Cardiac septum (tissue), 1 donor: ENCODE measurements around the gene FRAS1. TPM values are rescaled to one million over a fixed set of nuclear protein-coding genes. Genes with fewer than 3 reads are reported as not detected.
"Not testable (repeated sequence)": the region's sequence is repeated elsewhere in the genome, so short reads cannot be mapped to it uniquely, and the experiment has no call there.

ENCODE experiments used
- DNase-seq: peaks from one replicate; pipeline ENCODE4 v3.0.0-alpha.2; 2020; ENCODE audit warnings: low spot score
- intact Hi-C: fragments of 100-400 bp; cut with DNase I; formaldehyde crosslinking; loops from one replicate; pipeline ENCODE4 v1.14.0; 2022
- total RNA-seq: library from RNA; stranded (reverse); fragmentation: NEBNext Ultra II Directional; extraction: Animal tissue kit (Norgen Biotek cat#: 25700); gene quantifications from one replicate; pipeline ENCODE4 v1.2.1, GENCODE V29; 2021
- donor health status: DM: no; HTN: no; CAD: no.

Gene FRAS1
- total RNA-seq, 1 donor from 2014 or later, result 4.2 TPM

DNA sequence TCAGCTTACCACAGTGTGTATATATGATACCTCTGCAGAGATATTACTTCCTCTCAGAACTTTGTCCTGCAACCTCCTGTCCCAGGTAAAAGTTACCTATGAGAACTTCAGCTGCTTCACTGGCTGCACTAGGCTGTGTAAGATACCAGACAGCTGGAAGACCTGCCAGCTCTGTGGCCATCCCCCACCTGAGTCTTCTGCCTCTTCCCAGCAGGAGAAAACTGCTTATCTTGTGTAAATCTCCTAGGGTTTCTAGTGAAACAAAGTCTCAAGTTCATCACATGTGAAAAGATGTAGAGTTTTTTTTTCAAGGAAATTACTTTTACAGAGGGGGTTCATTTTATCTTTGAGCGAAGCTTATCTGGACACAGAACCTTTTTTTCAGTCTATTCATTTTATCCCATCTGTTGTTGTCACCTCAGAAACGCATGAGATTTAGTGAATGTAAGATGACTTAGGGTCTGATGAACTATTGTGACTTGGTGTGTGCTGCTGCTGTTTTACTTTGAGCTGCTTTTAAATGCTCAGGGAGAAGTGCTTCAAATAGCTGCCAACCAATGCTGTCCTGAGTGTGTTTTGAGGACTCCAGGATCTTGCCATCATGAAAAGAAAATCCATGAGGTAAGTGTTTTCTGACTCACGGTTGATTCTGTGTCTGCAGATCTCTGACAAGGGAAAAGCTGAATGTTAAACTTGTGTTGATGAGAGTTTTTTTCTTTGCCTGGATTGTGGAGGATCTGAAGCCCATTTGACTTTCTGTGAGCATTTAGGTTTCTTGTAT, 187.8 kb downstream of the FRAS1 start:
- intact Hi-C loops, result no loop called here
- DNase-seq, result no peak

DNA sequence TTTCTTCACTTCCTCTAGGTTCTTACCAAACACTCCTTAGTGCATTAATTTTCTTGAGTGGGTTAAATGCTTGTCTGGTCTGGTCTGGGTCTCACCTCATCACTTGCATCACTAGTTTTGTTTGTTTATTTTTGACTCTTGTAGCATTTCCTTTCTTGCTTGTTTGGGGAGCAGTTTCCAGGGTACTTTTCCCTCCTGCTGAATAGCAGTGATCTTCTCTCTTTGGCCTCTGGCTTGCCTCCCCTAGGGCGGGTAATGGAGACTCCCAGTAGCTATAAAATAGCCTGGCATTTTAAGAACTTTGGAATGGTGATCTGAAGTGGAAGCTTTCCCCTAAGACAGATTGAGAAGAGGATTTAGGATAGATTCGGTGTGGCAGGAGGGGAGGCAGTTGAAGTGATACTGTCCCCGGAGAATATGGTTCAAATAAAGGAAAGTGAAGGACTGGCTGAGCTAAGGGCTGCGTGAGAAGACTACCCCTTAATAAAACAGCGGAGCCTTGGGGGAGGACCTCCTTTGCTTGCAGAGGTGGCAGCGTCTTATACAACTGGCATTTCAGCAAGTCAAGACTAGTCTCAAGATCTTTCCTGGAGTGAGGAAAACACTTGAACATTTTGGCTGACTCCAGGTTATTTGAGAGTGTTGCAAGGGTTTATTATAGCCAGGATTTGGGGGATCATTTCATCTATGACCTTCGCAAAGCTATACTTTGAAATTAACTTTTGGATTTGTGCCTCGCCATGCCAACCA, 190.6 kb downstream of the FRAS1 start:
- DNase-seq, result no peak
- intact Hi-C loops, result no loop called here

- DNase-seq, result no peak
- intact Hi-C loops, result no loop called here
Observed at GRCh38 chr4:78250500-78250899, 193.4 kb downstream of the FRAS1 start.

DNA sequence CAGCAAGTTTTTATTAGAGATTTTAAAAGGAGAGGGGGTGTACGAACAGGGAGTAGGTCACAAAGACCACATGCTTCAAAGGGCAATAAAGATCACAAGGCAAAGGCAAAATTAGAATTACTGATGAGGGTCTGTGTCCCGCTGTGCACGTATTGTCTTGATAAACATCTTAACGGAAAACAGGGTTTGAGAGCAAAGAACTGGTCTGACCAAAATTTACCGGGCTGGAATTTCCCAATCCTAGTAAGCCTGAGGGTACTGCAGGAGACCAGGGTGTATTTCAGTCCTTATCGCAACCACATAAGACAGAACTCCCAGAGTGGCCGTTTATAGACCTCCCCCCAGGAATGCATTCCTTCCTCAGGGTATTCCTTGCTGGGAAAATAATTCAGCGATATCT, 195.7 kb downstream of the FRAS1 start:
- intact Hi-C loops, result not testable (repeated sequence)

GRCh38 chr4:78254893-78255292, 197.8 kb downstream of the FRAS1 start:
- intact Hi-C loops, result no loop called here
- no peak for DNase-seq

More for the DNA sequence above, 195.7 kb downstream of the FRAS1 start:
- not testable (repeated sequence) for DNase-seq

GRCh38 chr4:78265006-78265405, 207.9 kb downstream of the FRAS1 start:
- intact Hi-C loops, result no loop called here
- DNase-seq, result no peak

DNA sequence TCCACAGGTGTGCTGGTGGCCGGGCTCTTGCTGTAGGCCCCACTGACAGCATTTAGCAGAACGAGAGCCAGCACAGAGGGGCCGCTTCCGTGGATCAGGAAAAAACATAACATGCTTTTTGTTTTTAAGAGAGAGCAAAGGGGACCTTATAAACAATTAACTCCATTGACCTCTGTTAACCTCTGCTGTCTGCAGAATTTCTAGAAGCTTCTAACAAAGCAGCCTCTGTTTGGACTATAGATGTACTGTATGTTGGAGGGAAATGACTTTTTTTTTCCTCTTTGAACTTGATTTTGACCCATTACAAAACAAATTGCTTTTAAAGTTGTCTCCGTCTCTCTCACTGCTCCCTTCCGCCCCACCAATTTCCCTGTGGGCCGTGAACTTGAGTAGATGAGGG, 210.7 kb downstream of the FRAS1 start:
- intact Hi-C loops, result no loop called here
- no peak for DNase-seq

DNA sequence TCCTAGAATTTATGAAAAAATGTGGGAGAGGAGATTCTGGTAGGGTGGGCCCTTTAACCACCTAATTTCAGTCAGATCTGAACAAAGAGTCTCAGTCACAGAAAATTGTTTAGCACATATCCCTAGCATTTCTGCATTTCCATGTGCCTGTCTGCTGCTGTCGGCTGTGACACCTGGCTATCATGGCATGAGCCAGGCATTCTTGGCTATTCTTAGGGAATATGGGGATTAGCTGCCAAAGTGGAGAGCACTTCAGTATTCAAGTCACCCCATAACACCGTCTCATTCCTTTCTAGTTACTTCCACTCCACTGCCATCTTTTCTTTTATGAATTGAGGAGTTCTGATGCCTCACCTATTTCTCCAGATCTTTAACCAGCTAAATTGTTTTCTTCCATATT, 211.5 kb downstream of the FRAS1 start:
- intact Hi-C loops, result no loop called here
- no peak for DNase-seq

DNA sequence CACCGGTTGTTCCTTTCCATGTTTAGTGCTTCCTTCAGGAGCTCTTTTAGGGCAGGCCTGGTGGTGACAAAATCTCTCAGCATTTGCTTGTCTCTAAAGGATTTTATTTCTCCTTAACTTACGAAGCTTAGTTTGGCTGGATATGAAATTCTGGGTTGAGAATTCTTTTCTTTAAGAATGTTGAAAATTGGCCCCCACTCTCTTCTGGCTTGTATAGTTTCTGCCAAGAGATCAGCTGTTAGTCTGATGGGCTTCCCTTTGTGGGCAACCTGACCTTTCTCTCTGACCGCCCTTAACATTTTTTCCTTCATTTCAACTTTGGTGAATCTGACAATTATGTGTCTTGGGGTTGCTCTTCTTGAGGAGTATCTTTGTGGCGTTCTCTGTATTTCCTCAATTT, 218.3 kb downstream of the FRAS1 start:
- intact Hi-C loops, DNase-seq: not testable (repeated sequence)

DNA sequence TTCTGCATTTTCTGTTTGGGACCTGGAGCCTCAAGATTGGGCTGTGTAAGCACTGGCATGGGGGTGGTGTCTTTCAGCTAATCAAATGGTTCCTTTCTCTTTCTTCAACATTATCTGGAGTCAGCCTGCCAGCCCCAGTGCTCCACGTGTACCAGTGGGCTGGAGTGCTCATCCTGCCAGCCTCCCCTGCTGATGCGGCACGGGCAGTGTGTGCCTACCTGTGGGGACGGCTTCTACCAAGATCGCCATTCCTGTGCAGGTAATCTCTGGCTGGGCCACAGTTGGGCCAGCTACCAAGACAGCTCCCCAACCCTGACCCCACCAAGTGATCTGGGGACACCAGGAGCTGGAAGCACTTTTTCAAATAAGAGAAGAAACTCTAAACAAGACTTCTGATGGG, 229.2 kb downstream of the FRAS1 start:
- DNase-seq, result no peak
- intact Hi-C loops, result no loop called here

DNA sequence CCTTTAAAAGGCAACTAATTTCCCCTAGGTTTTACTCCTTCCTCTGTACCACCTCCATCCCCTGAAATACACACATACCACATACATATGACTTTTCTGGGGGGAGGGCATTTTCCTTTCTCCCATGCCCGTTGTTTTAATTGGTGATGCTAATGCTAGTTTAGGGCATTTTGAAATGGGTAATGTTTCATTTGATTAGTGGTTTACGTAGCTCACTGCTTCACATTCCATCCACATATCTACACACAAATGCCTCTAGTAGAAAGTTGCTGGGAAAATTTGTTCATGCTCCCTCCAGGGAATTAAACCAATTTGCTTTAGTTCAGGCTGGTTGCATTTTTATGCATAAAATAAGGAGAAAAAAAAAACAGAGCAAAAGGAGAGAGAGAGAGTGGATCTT, 231.2 kb downstream of the FRAS1 start:
- DNase-seq, result no peak
- intact Hi-C loops, result no loop called here

DNA sequence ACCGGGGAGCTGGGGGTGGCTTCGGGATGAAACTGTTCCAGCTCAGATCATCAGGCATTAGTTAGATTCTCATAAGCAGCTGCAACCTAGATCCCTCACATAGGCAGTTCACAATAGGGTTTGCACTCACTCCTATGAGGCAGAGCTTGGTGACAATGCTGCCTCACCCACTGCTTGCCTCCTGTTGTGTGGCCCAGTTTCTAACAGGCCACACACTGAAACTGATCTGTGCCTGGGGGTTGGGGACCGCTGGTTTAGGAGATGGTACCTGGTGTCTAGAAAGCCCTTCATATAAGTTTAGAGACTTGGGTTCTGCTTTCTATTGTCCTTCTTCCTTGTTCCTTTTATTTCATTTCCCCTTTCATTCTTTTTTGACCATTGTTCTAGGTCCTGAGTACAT, 234.2 kb downstream of the FRAS1 start:
- intact Hi-C loops, result loop anchor here (5.0 to 10.0 kb wide), 2 partner anchors 234 to 326 kb away; partner anchors contain the start of gene FRAS1
- no peak for DNase-seq

DNA sequence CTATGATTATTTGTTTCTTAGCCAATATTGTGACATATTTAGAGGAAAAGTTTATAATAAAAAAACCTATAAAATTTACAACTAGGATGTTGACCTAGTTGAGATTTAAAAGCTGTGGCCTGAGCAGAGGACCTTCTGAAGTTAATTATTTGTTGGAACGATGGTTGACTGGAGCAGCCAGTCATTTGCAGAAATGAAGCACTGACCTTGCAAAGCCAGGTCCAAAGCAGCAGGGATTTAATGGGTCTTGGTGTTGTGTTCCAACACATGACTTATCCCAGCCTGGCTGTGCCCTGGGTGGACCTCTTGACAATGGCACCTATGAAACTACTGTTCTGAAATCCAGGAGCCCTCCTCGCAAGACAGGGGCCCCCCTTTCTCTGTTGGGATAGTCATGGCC, 235.2 kb downstream of the FRAS1 start:
- intact Hi-C loops, result loop anchor here (5.0 to 10.0 kb wide), 2 partner anchors 235 to 328 kb away; partner anchors contain the start of gene FRAS1
- DNase-seq, result no peak

DNA sequence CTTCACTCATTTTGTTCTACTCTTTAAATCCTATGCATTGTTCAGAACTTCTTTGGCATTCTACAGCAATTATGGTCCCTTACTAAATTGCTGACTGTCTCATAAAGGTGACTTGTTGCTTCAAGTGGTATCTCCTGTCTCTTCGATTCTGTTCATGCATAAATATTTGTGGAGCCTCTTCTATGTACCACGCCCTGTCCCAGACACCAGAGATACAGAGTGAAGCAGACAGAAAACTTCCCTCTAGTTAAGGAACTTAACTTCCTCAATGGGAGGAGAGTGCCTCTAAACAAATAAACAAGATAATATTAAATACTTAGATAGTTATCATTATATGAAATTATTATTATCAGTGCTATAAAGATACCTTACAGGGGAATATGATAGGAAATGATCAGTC, 235.7 kb downstream of the FRAS1 start:
- DNase-seq, result no peak
- intact Hi-C loops, result loop anchor here (5.0 to 10.0 kb wide), 2 partner anchors 236 to 328 kb away; partner anchors contain the start of gene FRAS1

GRCh38 chr4:78293348-78293747, 236.2 kb downstream of the FRAS1 start:
- intact Hi-C loops, result loop anchor here (5.0 to 10.0 kb wide), 2 partner anchors 236 to 329 kb away; partner anchors contain the start of gene FRAS1
- DNase-seq, result no peak

DNA sequence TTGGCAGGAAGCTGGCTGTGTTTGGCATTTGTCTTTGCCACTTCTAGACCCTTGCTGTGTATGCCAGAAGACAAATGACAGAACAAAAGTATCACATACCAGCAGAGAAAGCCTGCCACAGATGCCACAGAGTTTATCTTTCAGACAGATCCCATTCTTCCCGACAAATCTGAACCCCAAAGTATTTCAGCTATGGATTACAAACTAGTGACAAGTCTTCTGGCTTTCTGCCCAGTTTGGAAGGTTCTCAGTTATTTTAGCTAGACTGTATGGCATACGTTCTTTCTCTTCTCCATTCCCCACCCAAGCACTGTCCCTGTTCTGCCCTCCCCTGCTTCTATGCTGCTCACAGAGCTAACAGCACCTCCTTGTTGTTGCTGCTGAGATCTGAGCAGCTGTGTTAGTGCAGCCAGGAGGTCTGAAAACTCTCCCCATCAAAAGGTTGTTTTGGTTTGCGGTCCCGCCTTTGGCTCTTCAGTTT, 236.7 kb downstream of the FRAS1 start:
- DNase-seq, result no peak
- intact Hi-C loops, result loop anchor here (5.0 to 10.0 kb wide), 2 partner anchors 237 to 329 kb away; partner anchors contain the start of gene FRAS1

DNA sequence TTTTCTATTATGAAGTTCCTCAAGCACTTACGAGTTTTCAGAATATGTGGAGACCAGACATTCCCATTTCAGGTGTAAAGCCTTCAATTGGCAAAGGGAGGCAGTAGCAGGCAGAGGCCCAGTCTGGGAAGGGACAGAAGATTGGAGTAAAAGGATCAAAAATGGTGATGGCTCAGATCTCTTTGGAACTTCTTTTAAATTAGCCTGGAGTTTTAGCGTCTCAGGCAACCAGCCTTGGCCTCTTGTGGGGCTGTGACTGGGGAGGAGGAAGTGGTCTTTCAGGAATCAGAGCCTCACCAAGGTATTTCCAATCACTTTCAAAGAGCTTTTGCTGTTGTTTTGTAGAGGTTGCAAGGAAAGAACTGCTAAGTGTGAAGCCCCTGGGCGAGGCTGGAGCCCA, 239.1 kb downstream of the FRAS1 start:
- intact Hi-C loops, result loop anchor here (10.0 kb wide), 1 partner anchor 331 kb away; no protein-coding TSS in a partner anchor
- DNase-seq, result no peak

GRCh38 chr4:78297116-78297800, 240.1 kb downstream of the FRAS1 start:
- no peak for DNase-seq
- intact Hi-C loops, result loop anchor here (10.0 kb wide), 1 partner anchor 332 kb away; no protein-coding TSS in a partner anchor

DNA sequence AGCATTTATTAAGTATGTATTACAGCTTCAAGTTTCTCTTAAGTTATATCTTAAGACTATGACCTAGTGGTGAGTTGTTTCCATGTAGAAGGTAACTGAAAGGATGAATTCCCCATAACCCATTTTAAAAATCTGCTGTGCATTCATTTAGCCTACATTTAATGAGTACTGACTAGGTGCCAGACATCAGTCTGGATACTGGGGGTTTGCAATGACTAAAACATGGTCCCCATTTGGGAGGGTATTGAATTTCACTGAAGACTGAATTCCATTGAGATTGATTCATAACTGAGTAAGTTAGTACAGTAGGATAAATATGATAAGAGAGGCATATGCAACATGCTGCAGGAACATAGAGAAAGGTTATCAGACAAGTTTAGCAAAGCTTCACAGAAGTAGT, 241.5 kb downstream of the FRAS1 start:
- DNase-seq, result no peak
- intact Hi-C loops, result loop anchor here (10.0 kb wide), 1 partner anchor 334 kb away; no protein-coding TSS in a partner anchor

DNA sequence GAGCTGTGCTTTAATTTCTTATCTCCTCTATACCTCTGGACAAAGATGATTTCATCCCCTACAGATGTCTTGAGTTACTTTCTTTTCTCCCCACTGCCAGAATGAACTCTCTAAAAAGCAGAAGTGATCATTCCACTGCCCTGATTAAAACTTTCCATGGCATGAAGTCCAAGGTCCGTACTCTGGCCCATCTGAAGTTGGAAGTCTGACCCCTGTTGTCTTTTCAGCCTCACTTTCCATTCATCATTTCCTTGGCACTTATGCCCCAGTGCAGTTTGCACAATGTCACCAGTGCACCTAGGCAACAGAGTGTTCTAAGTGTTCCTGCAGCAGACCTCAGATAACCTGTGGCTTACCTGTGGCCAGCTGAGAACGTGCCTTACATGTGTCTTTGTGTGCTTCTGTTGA, 242.4 kb downstream of the FRAS1 start:
- intact Hi-C loops, result loop anchor here (10.0 kb wide), 1 partner anchor 335 kb away; no protein-coding TSS in a partner anchor
- no peak for DNase-seq
